22Rv1 (cell line): ENCODE results near the gene VEGFB.

Experiments used
- CTCF ChIP-seq: fragments of 450-650 bp; IDR thresholded peaks from 2 replicates; pipeline ENCODE4 v1.5.1; 2017; ENCODE audit warnings: mild to moderate bottlenecking
- ZFX ChIP-seq: fragments of 450-650 bp; IDR thresholded peaks from 2 replicates; pipeline ENCODE4 v1.6.1; 2017; ENCODE audit warnings: antibody characterized with exemption, borderline replicate concordance

- TF ChIP-seq CTCF (no peak), ZFX (no peak)
These were observed 13.6 kb upstream of the VEGFB start for GRCh38 chr11:64220798-64221197.
